ENCODE data around the gene POU2AF3.

DNA sequence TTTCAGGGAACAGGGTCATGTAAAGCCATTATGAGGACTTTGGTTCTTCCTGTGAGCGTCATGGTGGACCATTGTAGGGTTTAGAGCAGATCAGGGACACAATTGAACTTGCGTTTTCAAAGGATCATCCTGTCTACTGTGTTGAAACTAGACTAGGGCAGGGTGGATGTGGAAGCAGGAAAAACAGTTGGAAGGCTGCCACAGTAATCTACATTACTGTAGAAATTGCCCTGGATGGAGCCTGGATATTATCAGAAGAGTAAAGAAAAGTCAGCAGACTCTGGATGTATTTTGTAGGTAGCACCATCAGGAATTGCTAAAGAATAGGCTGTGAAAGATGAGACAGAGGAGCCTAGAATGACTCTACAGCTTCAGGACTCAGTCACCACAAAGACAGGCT is 47.4 kb upstream of the POU2AF3 start:
- TF ChIP-seq, protein P1, sequence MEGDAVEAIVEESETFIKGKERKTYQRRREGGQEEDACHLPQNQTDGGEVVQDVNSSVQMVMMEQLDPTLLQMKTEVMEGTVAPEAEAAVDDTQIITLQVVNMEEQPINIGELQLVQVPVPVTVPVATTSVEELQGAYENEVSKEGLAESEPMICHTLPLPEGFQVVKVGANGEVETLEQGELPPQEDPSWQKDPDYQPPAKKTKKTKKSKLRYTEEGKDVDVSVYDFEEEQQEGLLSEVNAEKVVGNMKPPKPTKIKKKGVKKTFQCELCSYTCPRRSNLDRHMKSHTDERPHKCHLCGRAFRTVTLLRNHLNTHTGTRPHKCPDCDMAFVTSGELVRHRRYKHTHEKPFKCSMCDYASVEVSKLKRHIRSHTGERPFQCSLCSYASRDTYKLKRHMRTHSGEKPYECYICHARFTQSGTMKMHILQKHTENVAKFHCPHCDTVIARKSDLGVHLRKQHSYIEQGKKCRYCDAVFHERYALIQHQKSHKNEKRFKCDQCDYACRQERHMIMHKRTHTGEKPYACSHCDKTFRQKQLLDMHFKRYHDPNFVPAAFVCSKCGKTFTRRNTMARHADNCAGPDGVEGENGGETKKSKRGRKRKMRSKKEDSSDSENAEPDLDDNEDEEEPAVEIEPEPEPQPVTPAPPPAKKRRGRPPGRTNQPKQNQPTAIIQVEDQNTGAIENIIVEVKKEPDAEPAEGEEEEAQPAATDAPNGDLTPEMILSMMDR (IDR thresholded peaks at IDR 0.05) = no peak
- no peak for TF ChIP-seq POLR2A (IDR thresholded peaks at IDR 0.05)
